Muscle of leg (tissue), 11 donors: ENCODE results near the gene MTUS2. TPM values are rescaled to one million over a fixed set of nuclear protein-coding genes. Genes with fewer than 3 reads are reported as not detected.

Experiments
- DNase-seq: peaks from one replicate; pipeline ENCODE4 v3.0.0; 2013
- H3K27ac ChIP-seq: one replicate; pipeline ENCODE4 v1.5.1; 2013; ENCODE audit warnings: mild to moderate bottlenecking, low read length, control low read depth
- H3K27me3 ChIP-seq: one replicate; pipeline ENCODE4 v1.6.1; 2013; ENCODE audit warnings: low read length; ENCODE audit not compliant: control insufficient read depth, insufficient read depth
- H3K36me3 ChIP-seq: one replicate; pipeline ENCODE4 v1.6.1; 2013; ENCODE audit warnings: low read length; ENCODE audit not compliant: control insufficient read depth, insufficient read depth
- H3K4me1 ChIP-seq: one replicate; pipeline ENCODE4 v1.6.1; 2013; ENCODE audit warnings: low read length; ENCODE audit not compliant: control insufficient read depth, insufficient read depth
- H3K4me3 ChIP-seq: one replicate; pipeline ENCODE4 v1.5.1; 2013; ENCODE audit warnings: low read length, control low read depth
- H3K9me3 ChIP-seq: replicated peaks from 2 replicates; pipeline ENCODE4 v1.6.1; 2013; ENCODE audit warnings: low read depth, low read length; ENCODE audit not compliant: control insufficient read depth
- WGBS: methylation state at CpG from one replicate; pipeline ENCODE4 v1.1.5; 2013; ENCODE audit warnings: missing lambda C conversion rate; ENCODE audit not compliant: insufficient coverage; 5-methylcytosine and 5-hydroxymethylcytosine counted together
- polyA plus RNA-seq, 8 donors: library from polyadenylated mRNA; unstranded; fragments of 120-200 nt; gene quantifications; one replicate each; pipeline versions ENCODE4 v1.2.1 to v1.2.3, GENCODE V29; 2013; ENCODE audit warnings: inconsistent platforms in 1 of 8, low replicate concordance in 1 of 8; ENCODE audit not compliant: insufficient read length in 8 of 8, insufficient read depth in 1 of 8
- total RNA-seq: library from RNA; stranded (reverse); fragments of 120-200 nt; gene quantifications from one replicate; pipeline ENCODE4 v1.2.4, GENCODE V29; 2013

MTUS2 gene
- total and polyA plus RNA-seq, 9 donors: 11.3 to 29.5 (median 21.7) TPM

- no peaks in the 10 kb centered on the region for H3K4me1 ChIP-seq
- H3K36me3 ChIP-seq: no peaks in the 10 kb centered on the region
- H3K9me3 ChIP-seq: no peaks in the 10 kb centered on the region
- DNase-seq: no peak
- no peak overlapping the region for H3K27ac ChIP-seq
- H3K27me3 ChIP-seq: no peaks in the 10 kb centered on the region
- H3K4me3 ChIP-seq: no peak overlapping the region
- WGBS: 80% methylated on average over 1 of the region's 4 CpGs
These were observed 133.7 kb downstream of the MTUS2 start for GRCh38 chr13:28953714-28954418.

- Histone ChIP-seq H3K4me3 (no peak overlapping the region), H3K4me1 (no peaks in the 10 kb centered on the region), H3K36me3 (no peaks in the 10 kb centered on the region), H3K27me3 (no peaks in the 10 kb centered on the region), H3K27ac (no peak overlapping the region), H3K9me3 (no peaks in the 10 kb centered on the region)
- WGBS: 68% methylated on average over 4 of the region's 5 CpGs
- DNase-seq: no peak
These were observed 134.2 kb downstream of the MTUS2 start for GRCh38 chr13:28954419-28954725.

- H3K36me3 ChIP-seq: no peaks in the 10 kb centered on the region
- no peaks in the 10 kb centered on the region for H3K9me3 ChIP-seq
- no peaks in the 10 kb centered on the region for H3K4me1 ChIP-seq
- no peak for DNase-seq
- no peak overlapping the region for H3K4me3 ChIP-seq
- no peak overlapping the region for H3K27ac ChIP-seq
- 80% methylated on average over 1 of the region's 5 CpGs for WGBS
- no peaks in the 10 kb centered on the region for H3K27me3 ChIP-seq
These were observed 134.7 kb downstream of the MTUS2 start for GRCh38 chr13:28954810-28955209.

GRCh38 chr13:28955264-28955966 lies 135.3 kb downstream of the MTUS2 start:
- no peaks in the 10 kb centered on the region for H3K4me1 ChIP-seq
- DNase-seq: no peak
- H3K27ac ChIP-seq: no peak overlapping the region
- no peaks in the 10 kb centered on the region for H3K36me3 ChIP-seq
- no peak overlapping the region for H3K4me3 ChIP-seq
- no peaks in the 10 kb centered on the region for H3K27me3 ChIP-seq
- no CpG with 5 or more reads among the region's 2 CpGs for WGBS
- no peaks in the 10 kb centered on the region for H3K9me3 ChIP-seq

GRCh38 chr13:28958018-28958417 lies 137.9 kb downstream of the MTUS2 start:
- Histone ChIP-seq H3K9me3 (no peaks in the 10 kb centered on the region), H3K36me3 (no peaks in the 10 kb centered on the region), H3K4me3 (no peak overlapping the region), H3K27ac (no peak overlapping the region), H3K27me3 (no peaks in the 10 kb centered on the region), H3K4me1 (no peaks in the 10 kb centered on the region)
- 88% methylated on average over 5 of the region's 11 CpGs for WGBS
- DNase-seq: peak; percentile 3

GRCh38 chr13:28958441-28958840 lies 138.3 kb downstream of the MTUS2 start:
- DNase-seq: no peak
- Histone ChIP-seq H3K9me3 (no peaks in the 10 kb centered on the region), H3K4me3 (no peak overlapping the region), H3K27me3 (no peaks in the 10 kb centered on the region), H3K4me1 (no peaks in the 10 kb centered on the region), H3K27ac (no peak overlapping the region), H3K36me3 (no peaks in the 10 kb centered on the region)
- no CpG with 5 or more reads among the region's 3 CpGs for WGBS

GRCh38 chr13:28964052-28964451 lies 143.9 kb downstream of the MTUS2 start:
- no peak for DNase-seq
- WGBS: no CpG with 5 or more reads among the region's 1 CpG

GRCh38 chr13:28964803-28965202 lies 144.7 kb downstream of the MTUS2 start:
- H3K27ac ChIP-seq: no peak overlapping the region
- no peak overlapping the region for H3K4me3 ChIP-seq
- no peaks in the 10 kb centered on the region for H3K9me3 ChIP-seq
- no peaks in the 10 kb centered on the region for H3K36me3 ChIP-seq
- no peak for DNase-seq
- 87% methylated on average over 3 of the region's 8 CpGs for WGBS
- no peaks in the 10 kb centered on the region for H3K27me3 ChIP-seq
- no peaks in the 10 kb centered on the region for H3K4me1 ChIP-seq

More at GRCh38 chr13:28964052-28964451, 143.9 kb downstream of the MTUS2 start:
- Histone ChIP-seq H3K4me1 (no peaks in the 10 kb centered on the region), H3K4me3 (no peak overlapping the region), H3K9me3 (no peaks in the 10 kb centered on the region), H3K27me3 (no peaks in the 10 kb centered on the region), H3K36me3 (no peaks in the 10 kb centered on the region), H3K27ac (no peak overlapping the region)

- Histone ChIP-seq H3K9me3 (no peaks in the 10 kb centered on the region), H3K4me1 (no peaks in the 10 kb centered on the region), H3K36me3 (no peaks in the 10 kb centered on the region), H3K4me3 (no peak overlapping the region), H3K27me3 (no peaks in the 10 kb centered on the region), H3K27ac (no peak overlapping the region)
- no peak for DNase-seq
- WGBS: 57% methylated on average over 1 of the region's 4 CpGs
These were observed 147.1 kb downstream of the MTUS2 start for GRCh38 chr13:28967029-28967915.

GRCh38 chr13:28976195-28976594 lies 156.1 kb downstream of the MTUS2 start:
- DNase-seq: no peak
- Histone ChIP-seq H3K27me3 (peaks cover 3% of the 10 kb centered on the region), H3K36me3 (no peaks in the 10 kb centered on the region), H3K27ac (no peak overlapping the region), H3K4me1 (no peaks in the 10 kb centered on the region), H3K9me3 (no peaks in the 10 kb centered on the region), H3K4me3 (no peak overlapping the region)
- WGBS: 68% methylated on average over 1 of the region's 1 CpG
